K562 (cell line): ENCODE data around the gene C6orf89. TPM values are rescaled to one million over a fixed set of nuclear protein-coding genes. Genes with fewer than 3 reads are reported as not detected.

Experiments
- PHB ChIP-seq: fragments of 250-450 bp; sonication (Bioruptor Pico); IDR thresholded peaks from 2 replicates; pipeline ENCODE4 v1.5.0; 2021
- REST ChIP-seq, 2 experiments: fragments of 450-650 bp; formaldehyde crosslinking in 1 of 2; IDR thresholded peaks; 2 replicates each; pipeline versions ENCODE4 v1.4.0 to v1.6.1; 2014 to 2020; ENCODE audit warnings: mild to moderate bottlenecking in 2 of 2, borderline replicate concordance in 1 of 2, low read depth in 1 of 2
- SREBF2 ChIP-seq: sonication (generic); formaldehyde crosslinking; IDR thresholded peaks from 2 replicates; pipeline ENCODE4 v1.4.0; 2020; ENCODE audit warnings: mild to moderate bottlenecking, missing genetic modification reagents
- polyA plus RNA-seq, 8 experiments: library from polyadenylated mRNA; depleted of rRNA in 4 of 8; stranded (reverse) in 5 of 8; unstranded in 3 of 8; fragments of >200 nt; fragmentation: Nextera tagmentation in 2 of 8; fragmentation: Illumina TruSeq in 1 of 8; extraction: Ambion mirVana in 2 of 8; extraction: Trizol in 1 of 8; gene quantifications; 2 replicates each; pipeline versions ENCODE4 v1.2.1 to v1.2.3, GENCODE V29; 2011 to 2014; ENCODE audit warnings: inconsistent platforms in 1 of 8, missing spikeins in 1 of 8
- total RNA-seq, 7 experiments: library from RNA; depleted of rRNA in 6 of 7; stranded (reverse); fragments of >200 nt in 6 of 7; fragmentation: Illumina TruSeq in 2 of 7; extraction: Trizol in 2 of 7; gene quantifications; 2 replicates each; pipeline versions ENCODE4 v1.2.1 to v1.2.3, GENCODE V29; 2011 to 2021; ENCODE audit warnings: low replicate concordance in 1 of 7
- TF ChIP-seq, protein P1 (sequence below): IDR thresholded peaks from 2 replicates; pipeline ENCODE4 v1.6.1; 2011; ENCODE audit warnings: borderline replicate concordance, low read depth, mild to moderate bottlenecking, moderate library complexity, low read length; ENCODE audit not compliant: insufficient read depth, poor library complexity, severe bottlenecking

The C6orf89 gene
- total and polyA plus RNA-seq, 9 of the 15 experiments (the other 6 are each of a cell fraction or from before 2014, with no cell fraction given): 35.2 to 111 (median 58.5) TPM

- TF ChIP-seq REST (IDR thresholded peaks at IDR 0.05; ENCODE audit: borderline replicate concordance): peak; percentile 13; the same call in 1 of the 2 replicates
- no peak for TF ChIP-seq REST (CRISPR knock-in tag; IDR thresholded peaks at IDR 0.05; ENCODE audit: low read depth)
- no peak for TF ChIP-seq PHB (CRISPR knock-in tag)
- TF ChIP-seq SREBF2: no peak
- TF ChIP-seq, protein P1, sequence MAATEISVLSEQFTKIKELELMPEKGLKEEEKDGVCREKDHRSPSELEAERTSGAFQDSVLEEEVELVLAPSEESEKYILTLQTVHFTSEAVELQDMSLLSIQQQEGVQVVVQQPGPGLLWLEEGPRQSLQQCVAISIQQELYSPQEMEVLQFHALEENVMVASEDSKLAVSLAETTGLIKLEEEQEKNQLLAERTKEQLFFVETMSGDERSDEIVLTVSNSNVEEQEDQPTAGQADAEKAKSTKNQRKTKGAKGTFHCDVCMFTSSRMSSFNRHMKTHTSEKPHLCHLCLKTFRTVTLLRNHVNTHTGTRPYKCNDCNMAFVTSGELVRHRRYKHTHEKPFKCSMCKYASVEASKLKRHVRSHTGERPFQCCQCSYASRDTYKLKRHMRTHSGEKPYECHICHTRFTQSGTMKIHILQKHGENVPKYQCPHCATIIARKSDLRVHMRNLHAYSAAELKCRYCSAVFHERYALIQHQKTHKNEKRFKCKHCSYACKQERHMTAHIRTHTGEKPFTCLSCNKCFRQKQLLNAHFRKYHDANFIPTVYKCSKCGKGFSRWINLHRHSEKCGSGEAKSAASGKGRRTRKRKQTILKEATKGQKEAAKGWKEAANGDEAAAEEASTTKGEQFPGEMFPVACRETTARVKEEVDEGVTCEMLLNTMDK: peak; percentile 19
- TF ChIP-seq, all 486 proteins: peak for 4
Measured at GRCh38 chr6:36897609-36898008, 11.9 kb downstream of the C6orf89 start (continued).
